Activated T-cell treated with anti-CD3 and anti-CD28 coated beads for 4 hours (primary cell): ENCODE measurements around the gene KIF19.

Experiments
- DNase-seq: peaks from one replicate; pipeline ENCODE4 v3.0.0-alpha.2; 2020

Gene KIF19

DNA sequence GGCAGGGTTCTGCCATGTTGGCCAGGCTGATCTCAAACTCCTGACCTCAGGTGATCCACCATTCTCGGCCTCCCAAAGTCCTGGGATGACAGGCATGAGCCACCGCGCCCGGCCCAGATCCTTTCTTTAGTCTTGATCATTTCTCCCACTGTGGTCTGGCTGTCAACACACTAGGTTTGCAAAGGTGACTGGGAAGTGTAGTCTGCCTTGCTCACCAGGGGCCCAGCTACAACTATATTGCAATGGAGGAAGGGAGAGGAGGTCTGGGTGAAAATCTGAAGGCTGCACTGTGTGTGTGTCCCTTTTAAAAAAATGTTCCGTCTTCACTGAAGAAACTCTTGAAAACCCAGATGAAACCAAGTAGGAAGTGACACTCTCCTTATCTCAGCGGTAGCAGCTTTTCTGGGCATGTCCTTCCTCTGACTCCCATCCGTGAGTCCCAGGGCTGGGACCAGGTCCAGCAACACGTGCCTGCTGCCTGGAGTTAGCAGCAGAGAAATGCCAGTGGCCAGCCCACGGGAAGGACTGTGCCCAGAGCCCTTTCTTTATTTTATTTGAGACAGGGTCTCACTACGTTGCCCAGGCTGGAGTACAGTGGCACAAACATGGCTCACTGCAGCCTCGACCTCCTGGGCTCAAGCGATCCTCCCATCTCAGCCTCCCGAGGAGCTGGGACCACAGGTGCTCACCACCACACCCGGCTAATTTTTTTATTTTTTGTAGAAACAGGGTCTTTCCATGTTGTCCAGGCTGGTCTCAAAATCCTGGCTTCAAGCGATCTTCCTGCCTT lies 17.8 kb upstream of the KIF19 start:
- DNase-seq = no peak

DNA sequence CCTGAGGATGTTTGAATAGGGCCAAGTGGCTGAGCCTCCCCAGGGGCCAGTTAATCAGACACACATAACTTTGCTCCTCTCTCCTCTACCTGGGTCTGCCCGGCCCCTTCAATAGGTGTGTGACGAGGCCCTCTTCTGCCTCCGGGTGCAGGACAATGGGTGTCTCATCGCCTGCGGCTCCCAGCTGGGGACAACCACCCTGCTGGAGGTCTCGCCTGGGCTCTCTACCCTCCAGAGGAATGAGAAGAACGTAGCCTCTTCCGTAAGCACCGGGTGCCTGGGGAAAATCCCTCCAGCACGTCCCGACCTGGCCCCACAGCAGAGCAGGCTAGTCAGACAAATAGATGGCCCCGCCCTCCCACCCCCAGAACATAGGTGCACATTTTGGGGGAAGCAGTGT lies 16.1 kb upstream of the KIF19 start:
- no peak for DNase-seq

DNA sequence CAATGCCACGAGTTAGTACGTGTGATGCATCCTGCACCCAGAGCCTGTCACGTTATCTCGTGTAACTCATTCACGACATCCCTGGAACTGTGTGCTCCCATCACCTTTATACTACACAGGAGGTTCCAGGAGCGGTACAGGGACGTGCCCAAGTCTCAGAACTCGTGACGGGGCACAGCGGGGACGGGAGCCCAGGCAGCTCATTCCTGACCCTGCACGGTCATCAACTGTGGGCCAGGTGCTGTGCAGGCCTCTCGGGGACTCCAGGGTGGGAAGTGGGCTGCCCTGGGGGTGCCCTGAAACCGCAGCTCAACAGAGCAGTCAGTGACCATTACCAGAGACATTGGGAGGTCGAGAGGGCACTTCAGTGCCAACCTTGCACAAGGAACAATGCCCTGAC lies 11.1 kb upstream of the KIF19 start:
- no peak for DNase-seq

DNA sequence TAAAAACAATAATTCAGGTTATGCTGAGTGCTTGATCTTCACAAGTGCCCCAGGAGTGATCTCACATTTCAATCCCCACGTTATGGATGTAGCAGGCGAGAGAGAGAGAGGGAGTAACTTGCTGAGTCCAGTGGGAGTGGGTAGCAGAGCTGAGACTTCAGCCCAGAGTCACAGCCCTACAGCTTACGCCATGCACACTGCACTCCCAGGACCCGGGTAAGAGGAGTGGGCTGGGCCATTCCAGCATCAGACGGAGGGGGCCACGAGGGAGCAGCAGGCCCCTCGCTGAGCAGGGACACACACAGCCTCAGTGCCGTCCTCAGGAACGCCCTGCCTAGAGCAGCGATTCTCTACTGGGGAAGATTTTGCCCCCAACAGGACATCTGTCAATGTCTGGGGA lies 9.8 kb upstream of the KIF19 start:
- DNase-seq = no peak

DNA sequence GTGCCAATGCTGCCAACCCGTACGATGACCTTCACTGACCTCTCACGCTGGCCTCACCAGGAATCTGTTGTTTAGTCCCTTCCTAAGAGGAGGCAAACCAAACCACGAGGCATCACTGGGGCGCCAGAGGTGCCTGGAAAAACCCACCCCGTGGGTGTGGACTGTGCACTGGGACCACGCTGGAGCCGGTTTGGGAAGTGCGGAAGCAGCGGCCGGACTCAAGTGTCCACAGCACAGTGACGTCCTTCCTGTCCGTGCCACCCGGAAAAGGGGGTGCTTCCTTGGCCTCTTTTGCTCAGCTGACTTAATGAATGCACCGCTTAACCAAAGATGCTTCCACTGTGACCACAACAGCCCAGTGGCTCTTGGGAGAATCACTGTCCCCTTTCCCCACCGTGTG lies 9.0 kb upstream of the KIF19 start:
- no peak for DNase-seq

DNA sequence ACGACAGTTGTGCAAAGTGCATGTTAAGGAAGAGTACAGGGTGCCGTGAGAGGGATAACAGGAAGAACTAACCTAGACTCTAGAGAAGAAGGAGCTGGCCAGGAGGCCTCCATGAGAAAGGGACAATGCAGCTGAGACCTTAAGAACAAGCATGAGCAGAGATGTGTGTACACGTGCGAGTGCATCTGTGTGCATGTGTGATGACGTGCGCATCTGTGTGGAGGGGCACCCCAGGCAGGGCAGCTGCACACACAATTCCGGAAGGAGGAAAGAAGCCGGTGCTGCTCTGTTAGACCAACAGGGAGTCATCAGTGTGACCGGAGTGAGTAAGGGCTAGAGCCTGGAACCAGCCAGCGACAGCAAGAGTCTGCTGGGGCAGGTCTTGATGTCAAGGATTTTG lies 7.6 kb upstream of the KIF19 start:
- DNase-seq = no peak

DNA sequence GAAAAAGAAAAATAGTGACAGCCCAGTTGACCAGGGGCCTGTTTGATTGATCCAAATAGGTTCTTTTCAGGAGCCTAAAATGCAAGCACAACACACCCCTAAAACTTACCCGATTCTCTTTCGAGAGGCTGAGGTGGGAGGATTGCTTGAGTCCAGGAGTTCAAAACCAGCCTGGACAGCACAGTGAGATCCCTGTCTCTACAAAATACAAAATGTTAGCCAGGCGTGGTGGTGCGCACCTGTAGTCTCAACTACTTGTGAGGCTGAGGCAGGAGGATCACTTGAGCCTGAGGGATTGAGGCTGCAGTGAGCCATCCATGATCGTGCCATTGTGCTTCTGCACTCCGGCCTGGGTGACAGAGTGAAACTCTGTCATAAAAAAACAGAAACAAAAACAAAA lies 1.5 kb upstream of the KIF19 start:
- no peak for DNase-seq

DNA sequence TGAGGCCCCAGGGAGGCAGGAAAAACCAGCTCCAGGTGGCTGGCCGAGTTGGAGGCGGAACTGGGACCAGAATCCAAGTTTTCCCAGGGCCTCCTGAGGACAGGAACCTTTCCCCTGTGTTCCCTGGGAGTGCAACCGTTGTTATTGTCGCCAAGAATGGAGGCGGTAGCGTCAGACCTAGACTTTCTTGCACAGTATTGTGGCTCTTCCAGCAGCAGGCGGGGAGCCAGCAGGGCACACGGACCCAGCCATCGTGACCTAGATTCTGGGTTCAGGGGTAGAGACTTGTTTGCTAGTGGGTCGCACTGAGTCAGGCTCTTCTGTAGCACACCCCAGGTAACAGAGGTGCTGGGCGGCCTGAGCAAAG lies 667 bp upstream of the KIF19 start:
- no peak for DNase-seq

DNA sequence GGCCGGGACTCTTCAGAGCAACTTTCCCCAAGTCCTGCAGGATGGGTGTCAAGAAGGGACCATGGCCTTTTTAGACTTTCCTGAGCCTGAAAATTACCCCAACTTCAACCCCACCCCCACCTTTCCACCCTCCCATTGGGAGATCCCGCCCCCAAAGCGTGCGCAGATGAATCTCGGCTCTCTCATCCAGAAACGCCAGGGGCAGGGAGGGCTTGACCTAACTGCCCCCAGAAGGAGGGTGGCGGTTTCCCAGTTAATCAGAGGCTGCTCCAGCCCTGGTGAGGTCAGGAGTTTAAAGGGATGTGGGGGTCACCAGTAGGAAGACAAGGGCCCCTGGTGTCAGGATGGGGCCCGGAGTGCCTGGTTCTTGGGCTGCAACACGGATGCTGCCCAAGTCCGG lies 480 bp downstream of the KIF19 start:
- no peak for DNase-seq

DNA sequence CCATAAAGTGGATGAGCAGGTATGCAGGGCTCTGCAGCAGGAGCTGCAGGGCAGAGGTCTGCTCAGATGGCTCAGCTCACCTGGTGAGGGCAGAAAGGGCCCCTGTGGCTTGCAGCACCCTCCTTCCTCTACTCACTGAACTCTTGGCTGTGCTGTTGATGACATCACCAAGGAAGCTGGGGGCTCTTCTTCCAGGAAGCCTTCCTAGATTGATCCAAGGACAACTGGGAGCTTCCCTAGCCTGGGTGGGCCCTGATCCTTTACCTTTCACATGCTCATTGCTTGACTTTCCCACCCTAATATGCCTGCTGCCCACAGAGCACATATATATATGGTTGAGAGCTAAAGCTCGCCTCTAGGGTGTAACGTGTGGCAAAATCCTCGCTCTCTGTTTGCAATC lies 2.5 kb downstream of the KIF19 start:
- DNase-seq = no peak

DNA sequence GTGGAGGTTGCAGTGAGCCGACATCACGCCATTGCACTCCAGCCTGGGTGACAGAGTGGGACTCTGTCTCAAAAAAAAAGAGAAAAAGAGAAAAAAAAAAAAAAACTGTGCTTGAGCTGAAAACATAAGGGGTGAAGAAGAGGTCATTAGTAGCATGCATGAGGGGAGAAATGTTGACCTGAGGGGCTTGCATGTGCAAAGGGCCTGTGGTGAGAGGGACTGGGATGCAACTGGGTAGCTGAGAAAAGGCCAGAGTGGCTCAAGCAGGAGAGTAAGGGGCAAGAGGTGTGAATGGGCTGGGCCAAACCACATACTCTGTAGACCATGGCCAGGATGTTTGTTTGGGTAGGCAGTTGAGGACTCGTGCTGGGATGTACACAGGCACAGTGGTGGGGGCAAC lies 3.4 kb downstream of the KIF19 start:
- DNase-seq = no peak

DNA sequence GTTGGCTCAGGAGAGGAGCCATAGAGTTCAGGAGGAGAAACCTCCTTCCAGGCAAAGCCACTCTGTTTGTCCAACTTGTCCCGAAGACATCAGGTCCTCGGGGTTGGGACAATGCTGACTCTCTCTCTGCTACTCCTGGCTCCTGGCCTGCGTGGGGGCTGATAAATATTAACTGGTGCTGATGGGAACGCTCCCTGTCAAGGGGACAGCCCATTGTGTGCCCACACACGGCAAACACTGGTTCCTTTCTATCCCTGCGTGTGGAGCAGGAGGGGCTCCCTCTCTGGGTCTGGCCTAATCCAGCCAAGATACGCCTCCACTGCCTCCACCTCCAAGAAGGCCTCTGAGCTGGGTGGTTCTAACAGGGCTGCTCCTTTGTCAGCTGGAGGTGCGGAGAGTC lies 4.4 kb downstream of the KIF19 start:
- no peak for DNase-seq

DNA sequence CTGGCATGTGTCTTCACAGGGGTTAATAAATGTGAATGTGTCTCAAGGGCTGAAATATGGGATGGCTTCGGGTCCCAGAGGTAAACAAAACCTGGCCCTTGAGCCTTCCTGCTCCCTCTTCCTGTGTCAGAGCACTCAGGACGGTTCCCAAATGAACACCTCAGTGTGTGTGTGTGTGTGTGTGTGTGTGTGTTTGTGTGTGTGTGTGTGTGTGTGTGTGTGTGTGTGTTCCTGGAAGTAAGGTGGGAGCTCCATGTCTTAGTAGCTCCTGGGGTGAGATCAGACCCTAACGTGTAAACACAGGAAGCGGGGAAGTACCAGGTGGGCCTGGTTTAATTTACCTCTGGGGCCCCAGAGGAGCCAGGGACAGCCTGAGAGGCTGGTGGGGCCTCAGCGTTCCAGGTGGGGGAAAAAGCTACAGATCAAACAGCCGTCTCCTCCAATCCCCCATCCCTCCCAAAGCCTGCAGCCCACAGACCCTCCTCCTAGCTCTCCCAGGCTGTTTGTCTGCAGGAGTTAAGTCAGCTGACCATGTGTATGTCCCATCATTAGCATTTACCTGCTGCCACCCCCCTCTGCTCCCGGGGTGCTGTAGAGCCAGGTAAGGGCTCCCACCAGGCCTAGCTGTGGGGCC lies 6.1 kb downstream of the KIF19 start:
- DNase-seq = no peak

DNA sequence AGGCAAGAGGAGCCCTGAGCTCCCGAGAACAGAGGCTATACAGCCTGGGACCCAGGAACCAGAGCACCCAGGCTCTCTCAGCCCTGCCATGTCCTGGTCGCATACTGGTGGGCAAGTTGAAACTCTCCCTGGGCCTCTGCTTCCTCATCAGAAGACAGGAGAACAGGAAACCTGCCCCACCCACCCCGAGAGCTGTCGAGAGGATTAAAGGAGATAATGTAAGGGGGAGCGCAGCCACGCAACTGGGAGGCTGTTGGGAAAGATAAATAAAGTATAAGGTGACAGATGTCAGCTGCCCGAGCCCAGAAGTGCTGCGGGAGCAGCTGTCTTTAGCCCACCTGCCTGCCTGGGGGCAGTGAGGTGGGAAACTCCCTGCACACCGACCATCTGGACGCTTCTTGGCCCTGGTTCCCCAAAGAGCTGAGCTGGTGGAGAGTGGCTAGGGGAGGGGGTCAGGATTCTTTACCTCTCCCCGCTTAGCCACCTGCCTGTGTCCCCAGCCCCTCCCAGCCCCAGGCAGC lies 6.8 kb downstream of the KIF19 start:
- DNase-seq = no peak

DNA sequence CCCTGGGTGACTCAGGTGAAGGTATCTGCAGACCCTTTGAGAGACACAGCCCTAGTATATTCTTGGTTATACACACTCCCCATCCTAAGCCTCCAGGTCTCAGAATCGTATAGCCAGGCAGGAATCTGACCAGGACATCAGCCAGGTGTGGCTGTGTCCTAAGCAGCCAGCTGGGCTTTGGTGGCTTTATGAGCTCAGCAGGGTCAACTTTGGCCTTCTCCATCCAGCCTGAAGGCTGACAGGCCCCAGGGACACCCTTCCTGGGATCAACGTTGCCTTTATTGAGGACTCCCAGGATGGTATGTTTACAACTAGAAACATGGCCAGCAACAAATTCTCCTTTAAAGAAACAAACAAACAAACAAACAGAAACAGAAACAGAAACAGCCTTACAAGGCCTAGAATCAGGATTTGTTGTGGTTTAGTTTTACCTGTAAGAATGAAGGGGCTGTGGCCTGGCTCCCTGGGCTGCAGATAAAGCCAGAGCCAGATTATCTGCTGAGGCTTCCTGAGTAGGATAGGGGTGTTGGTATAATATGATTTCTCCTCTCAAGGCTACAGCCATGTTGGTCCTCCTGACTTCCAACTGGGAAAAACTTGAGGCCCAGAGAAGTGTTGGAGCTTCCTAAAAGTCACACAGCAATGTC lies 8.5 kb downstream of the KIF19 start:
- no peak for DNase-seq

DNA sequence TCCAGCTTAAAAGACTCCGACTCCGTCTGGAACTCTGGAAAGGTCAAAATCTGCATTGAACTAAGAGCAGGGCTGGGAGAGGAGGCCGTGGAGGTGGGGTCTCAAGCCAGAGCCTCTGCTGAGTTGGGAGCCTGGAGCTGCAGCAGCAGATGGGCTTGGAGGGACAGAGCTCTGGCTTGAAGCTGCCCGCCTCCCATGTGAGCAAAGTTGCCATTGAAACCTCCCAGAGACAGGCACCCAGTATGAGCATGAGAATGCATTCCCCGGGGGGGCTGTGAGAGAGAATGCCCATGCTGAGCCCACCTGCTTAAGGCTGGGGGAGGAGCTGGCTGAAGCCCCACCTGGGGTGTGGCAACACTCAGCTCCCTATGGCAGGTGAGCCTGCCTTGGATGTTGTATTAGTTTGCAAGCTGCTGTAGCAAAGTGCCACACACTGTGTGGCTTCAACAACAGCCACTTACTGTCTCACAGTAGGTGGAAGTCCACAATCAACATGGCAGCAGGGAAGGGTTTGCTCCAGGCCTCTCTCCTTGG lies 9.6 kb downstream of the KIF19 start:
- no peak for DNase-seq

DNA sequence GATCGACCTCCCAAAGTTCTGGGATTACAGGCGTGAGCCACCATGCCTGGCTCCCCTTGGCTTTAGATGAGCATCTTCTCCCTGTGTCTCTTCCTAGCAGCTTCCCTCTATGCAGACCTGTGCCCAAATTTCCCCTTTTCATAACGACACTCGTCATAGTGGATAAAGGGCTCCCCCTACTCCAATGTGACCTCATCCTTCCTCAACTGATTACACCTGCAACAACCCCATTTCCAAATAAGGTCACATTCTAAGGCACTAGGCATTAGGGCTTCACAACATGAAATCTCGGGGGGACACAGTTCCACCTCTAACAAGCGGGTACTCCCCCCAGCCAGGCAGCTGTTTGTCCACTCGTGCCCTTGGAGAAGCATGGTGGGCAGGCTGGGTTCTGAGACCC lies 10.3 kb downstream of the KIF19 start:
- DNase-seq = no peak

DNA sequence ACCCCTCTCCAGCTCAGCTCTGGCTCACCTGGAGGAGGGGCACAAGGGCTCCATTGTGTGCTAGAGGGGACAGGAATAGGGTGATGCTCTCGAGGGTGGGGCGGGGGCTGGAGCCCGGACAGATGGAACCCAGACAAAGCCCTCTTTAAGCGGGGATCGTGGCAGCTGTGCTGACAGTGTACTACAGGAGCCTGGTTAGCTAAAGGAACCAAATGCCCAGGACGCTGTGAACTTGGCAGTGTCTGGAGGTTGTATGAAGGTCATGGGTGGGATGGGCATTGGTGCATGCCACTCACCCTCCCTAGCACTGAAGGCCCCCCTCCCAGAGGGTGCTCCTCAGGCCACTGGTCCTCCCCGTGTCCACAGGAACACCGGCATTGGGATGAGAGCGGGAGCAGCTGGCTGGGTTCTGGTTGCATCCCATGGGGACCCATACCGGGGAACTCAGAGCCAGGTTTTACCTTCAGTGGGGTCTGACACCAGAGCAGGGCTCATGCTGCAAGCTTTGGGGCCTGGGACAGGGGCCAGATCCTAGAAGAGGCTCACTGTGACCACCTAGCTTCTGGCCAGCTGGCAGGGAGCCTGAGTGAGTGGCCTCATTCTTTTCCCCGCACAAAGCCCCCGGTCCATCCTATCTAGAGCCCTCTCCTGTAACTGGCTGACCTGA lies 11.9 kb downstream of the KIF19 start:
- DNase-seq = no peak

DNA sequence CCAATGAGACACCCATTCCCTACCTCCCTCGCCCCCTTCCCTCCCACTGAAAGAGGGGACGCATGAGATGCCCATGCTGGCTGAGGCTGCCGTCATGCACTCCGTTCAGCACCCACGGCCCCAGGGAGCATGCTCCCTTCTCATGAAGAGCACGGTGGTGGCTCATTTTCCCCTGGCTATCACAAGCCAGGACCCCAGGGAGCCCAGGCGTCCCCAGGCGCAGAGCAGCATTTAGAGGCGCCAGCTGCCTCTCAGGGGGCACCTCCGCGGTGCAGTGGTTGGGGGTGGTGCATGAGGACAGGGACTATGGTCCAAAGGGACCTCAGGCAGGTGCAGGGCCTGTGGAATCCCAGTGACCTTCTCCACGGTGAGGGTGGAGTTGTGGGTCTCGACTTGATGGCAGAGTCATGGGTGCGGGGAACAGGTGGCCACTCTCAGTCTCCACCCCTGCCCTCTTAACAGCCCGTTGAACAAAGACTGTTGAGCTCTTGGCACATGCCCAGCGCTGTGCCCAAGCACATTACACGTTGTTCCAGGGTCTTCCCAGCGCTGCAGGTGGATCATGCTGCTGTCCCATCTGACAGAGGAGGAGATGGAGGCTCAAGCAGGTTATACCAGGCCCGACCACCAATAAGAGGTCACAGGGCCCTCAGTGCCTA lies 13.6 kb downstream of the KIF19 start:
- DNase-seq = no peak

DNA sequence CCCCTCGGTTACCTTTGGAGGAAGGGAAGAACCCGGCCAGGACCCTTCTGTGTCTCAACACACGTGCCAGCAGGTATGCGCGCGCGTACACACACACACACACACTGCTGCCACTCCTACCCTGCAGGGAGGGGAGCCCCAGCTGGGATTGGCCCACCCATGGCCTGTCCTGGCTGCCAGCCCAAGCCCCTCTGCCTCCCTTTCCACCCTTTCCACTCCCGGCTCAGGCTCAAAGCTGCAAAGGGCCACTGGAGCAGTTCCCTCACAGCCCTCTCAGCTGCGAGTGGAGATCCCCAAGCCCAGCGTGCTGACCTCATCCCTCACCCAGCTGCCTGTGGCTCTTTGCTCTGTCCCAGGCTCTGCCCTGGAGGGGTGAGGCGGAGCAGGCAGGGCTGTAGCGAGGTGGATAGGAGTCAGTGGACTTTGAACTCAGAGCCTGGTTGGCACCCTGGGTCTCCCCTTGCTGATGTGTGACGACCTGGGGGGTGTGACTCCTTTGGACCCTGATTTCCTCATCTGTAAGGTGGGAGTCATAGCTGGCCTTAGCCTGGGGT lies 14.5 kb downstream of the KIF19 start:
- DNase-seq = no peak

DNA sequence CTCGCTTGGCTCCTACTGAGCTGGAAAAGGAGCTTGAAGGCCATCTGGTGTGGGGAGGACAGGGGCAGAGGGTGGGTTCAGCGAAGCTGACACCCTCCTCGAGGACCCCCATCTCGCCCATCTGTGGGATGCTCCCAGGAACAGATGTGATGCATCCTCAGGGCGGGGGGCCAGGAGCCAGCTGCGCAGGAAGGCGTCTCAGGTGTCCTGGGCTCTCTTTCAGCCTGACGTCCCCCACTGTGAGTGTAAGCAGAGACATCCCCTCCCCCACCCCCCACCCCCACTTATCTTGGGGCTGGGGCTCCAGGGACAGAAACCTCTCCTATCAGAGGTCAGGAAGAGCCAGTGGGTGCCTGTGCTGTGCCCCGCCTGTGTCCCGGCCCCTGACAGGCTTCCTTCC lies 16.2 kb downstream of the KIF19 start:
- no peak for DNase-seq

DNA sequence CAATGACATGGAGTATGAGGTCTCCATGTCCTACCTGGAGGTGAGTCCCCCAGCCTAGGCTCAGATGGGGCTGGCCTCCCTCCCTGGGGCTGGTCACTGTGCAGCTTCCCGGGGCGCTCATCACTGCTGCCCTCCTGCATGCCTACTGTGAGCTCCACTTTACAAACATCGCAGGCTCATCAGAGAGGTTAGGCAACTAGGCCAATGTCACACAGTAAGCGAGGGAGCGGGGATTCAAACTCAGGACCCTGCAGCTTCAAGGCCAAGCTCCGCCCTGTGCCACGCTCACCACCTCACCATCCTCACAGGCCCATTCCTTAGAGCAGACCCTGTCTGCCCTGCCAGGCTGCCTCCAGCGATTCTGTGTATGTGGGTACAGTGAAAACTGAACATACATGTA lies 17.1 kb downstream of the KIF19 start:
- DNase-seq = no peak
